CD4-positive, alpha-beta T cell treated with Interleukin-4 for 1 hour (primary cell): Measurements from ENCODE around the gene LIN7C.
A peak's percentile ranks its signal among the peaks of the same experiment; 100 is the strongest.
"Not testable (repeated sequence)": the region's sequence is repeated elsewhere in the genome, so short reads cannot be mapped to it uniquely, and the experiment has no call there.

Experiments
- DNase-seq, 2 donors: peaks; one replicate each; pipeline ENCODE4 v3.0.0-alpha.2; 2020 to 2022

Gene LIN7C

DNA sequence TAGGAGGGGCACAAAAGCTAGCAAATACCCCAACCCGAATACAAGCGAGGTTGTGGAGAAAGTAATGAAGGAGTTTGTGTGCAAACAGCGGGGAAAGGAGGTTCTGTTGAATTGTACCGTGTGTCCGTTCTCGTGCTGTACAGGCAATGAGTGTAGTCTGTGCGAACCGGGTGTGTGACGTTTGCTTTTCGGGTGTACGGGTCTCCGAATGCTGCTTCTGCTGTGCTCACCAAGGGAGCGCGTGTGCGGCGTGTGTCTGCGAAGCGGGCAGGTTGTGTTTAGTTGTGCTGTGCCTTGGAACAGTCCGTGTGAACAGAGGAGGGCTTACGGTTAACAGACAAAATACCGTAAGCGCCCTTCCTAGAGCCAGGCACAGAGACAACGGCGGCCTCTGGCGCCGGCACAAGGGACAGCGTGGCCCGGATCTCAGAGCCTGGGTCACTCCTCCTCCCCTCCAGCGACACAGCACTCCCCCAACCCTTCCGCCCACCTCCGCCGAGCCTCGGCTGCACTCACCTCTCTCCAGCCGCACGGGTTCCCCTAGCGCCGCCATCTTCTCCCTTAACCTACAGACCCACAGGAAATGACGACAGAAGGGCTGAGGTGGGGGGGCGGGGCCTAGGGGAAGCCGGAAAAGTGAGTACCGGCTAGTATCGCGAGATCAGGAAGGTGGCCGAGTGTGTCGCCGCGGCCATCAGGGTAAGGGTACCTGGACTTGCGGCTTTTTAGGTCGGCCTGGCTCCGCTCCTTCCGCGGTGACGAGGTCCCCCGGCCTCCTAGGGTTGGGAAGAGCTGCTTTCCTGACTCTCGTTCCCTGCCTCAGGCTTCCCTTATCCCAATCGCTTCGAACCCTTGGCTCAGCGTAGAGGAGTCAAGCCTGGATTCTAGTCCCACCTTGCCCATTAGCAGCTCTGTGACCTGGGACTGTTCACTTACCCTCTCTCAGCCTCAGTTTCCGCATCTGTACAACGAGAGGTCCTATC lies at the start of gene LIN7C:
LIN7C (minus strand) TSS at position 570 of the 983 bp plus-strand sequence; CDS start at position 553, 17 bp downstream.
- DNase-seq: peak; percentile 97 to 98

GRCh38 chr11:27555264-27555663 lies 48.7 kb upstream of the LIN7C start:
- DNase-seq: no peak

DNA sequence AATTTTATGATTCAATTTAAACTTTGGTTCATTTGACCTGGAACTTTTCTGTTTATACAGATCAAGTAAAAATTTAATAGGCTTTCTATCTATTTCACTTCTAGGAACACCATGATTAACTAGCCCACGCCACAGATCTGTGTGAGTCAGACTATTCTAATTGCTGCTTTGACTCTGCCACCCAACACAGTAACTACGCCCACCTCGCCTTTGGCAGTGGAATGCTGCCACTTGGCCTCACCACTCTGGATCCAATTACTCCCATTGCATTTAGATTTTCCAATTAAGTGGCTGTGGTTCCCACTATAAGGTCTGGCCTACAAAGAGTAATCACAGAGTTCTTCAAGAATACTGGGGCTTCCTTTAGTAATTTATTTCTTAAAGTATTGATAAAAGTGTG lies 46.6 kb upstream of the LIN7C start:
- no peak for DNase-seq

GRCh38 chr11:27552341-27552740 lies 45.8 kb upstream of the LIN7C start:
- DNase-seq: no peak

- DNase-seq: no peak
Observed at GRCh38 chr11:27551127-27551526, 44.6 kb upstream of the LIN7C start.

- DNase-seq: no peak
Observed at GRCh38 chr11:27545946-27546345, 39.4 kb upstream of the LIN7C start.

GRCh38 chr11:27545035-27545434 lies 38.5 kb upstream of the LIN7C start:
- DNase-seq: no peak

DNA sequence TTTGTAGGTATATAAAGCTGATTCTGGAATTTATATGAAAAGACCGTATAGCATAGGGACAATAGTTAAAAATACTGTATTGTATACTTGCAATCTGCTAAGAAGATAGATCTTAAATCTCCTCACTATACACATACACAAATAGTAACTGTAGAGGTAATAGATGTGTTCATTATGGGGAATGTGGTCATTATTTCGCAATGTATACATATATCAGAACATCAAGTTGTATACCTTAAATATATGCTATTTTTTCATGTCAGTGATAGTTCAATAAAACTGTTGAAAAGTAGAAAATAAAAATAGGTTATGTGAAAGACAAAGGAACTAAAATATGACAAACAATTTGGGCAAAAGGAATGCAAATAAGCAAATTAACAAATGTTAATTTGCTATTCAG lies 35.2 kb upstream of the LIN7C start:
- no peak for DNase-seq

GRCh38 chr11:27540051-27540450 lies 33.5 kb upstream of the LIN7C start:
- DNase-seq: no peak

- DNase-seq: no peak
Observed at GRCh38 chr11:27535103-27535502, 28.5 kb upstream of the LIN7C start.

DNA sequence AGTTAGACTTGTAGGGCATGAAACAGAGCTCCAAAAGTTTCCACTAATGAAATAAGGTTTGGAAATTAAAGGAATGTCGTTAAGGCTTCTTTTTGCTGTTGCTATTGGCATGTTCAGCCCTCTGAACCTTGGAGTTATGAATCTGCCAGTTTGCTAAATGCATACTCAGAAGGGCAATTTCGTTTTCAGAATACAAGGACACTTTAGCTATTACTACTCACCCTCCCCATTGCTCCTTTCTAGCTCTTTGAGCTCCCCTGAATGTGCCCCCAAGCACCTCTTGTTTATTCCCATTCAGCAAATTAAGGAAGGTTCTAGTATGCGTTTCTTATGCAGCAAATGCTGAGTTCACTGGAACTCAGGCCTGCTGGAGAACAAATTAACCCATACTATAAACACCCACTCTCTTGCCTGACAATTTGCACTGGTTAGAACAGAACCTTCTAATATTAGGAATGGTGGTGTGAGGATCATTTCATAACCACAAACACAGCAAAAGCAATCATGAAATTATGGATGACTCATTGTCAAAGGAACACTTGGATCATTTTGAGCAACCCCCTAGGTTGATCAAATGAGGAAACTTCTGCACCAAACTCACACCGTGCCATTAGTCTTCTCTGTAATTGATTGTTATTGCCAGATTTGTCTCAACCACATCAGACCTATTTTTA lies 26.2 kb upstream of the LIN7C start:
- DNase-seq: no peak

- DNase-seq: no peak
Observed at GRCh38 chr11:27528712-27529111, 22.1 kb upstream of the LIN7C start.

- no peak for DNase-seq
Observed at GRCh38 chr11:27526535-27526934, 20.0 kb upstream of the LIN7C start.

DNA sequence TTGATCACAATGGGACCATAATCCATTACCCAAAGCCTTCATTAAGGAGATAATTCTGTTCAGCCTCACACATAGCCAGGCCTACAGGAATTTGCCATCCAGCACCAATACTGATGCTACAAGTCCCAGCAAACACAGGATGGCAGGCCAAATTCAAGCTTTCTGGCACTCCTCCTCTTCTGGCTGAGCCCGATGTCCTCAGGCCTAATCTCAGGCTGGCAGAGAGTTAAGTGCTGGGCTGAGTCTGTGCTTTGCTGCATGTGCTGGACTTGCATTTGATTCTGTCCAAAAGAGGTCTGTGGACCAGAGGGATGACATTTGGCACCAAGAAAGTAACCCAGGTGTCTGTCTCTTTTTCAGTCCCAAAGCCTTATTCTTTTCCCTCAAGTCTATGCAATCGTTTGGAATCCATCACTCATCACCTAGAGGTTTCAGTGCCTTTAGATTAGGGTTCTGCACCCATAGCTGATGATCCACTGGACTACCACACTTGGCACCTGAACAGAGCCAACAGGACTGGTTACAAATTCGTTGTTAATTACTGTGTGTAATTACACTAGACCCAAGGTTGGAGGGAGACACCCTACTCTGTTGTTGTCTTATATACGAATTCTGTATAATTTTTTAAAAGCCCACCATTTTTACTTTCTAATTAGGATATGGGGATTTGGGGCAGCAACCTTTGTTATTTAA lies 19.4 kb upstream of the LIN7C start:
- no peak for DNase-seq

DNA sequence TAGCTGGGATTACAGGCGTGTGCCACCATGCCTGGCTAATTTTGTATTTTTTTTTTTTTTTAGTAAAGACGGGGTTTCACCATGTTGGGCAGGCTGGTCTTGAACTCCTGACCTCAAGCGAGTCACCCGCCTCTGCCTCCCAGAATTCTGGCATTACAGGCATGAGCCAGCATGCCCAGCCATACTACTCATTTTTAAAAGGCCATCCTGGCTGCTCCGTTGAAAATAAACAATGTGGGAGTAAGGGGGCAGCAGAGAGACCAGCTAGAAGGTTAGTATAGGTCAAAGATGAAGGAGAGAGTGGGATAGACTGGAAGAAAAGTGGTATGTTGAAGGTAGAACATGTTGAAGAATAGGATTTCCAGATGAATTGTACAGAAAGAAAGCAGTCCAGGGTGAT lies 17.6 kb upstream of the LIN7C start:
- no peak for DNase-seq

GRCh38 chr11:27520226-27520625 lies 13.7 kb upstream of the LIN7C start:
- no peak for DNase-seq

DNA sequence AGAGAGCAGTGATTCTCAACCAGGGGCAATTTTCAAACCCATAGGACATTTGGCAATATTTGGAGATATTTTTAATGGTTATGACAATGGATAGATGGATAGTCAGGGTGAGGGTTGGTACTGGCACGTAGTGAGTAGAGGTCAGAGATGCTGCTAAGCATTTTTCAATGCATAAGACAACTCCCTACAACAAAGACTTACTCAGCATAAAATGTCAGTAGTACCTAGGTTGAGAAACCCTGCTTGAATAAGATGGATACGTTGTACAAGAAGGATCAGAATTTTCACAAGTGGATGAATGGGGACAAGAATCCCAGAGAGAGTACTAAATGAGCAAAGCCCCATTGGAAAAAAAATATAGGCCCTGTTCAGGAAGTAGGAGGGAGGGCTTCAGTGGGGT lies 11.9 kb upstream of the LIN7C start:
- DNase-seq: no peak

- not testable (repeated sequence) for DNase-seq
Observed at GRCh38 chr11:27517490-27517889, 10.9 kb upstream of the LIN7C start.

DNA sequence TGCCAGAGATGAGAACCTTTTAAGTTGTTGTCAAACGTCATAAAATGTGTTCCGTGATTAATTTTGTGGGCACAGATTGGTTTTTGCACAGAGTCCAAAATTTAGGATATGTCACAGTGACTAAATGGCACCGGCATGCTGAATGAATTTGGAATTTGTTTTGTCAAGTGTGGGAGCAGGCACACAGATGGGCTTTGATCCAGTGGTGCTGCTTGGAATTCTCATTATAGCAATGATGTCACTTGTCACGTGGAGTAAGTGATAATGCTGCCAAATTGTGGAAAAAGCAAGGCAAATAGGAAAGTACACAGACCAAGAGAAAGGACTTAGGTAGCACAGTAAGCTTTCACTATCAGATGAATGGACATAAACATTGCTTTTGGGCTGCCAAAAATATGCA lies 8.0 kb upstream of the LIN7C start:
- DNase-seq: no peak

GRCh38 chr11:27514076-27514475 lies 7.5 kb upstream of the LIN7C start:
- DNase-seq: no peak

DNA sequence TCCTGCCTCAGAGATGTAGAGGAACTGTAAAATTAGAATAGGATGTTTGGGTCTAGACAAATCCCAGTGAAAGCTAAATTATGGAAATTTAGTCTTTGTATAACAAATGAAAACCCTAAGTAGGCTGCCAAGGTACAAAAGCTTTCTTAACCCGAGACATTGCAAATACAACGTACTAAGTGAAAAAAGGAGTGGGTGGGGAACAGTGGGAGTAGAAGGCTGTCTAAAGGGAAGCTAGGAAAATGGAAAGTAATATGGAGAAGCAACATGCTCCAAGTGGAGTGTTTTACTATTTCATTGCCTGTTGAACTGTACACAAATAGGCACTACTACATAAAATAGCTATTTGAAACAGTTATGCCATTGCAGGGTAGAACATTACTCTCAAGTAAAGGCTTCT lies 6.8 kb upstream of the LIN7C start:
- no peak for DNase-seq

DNA sequence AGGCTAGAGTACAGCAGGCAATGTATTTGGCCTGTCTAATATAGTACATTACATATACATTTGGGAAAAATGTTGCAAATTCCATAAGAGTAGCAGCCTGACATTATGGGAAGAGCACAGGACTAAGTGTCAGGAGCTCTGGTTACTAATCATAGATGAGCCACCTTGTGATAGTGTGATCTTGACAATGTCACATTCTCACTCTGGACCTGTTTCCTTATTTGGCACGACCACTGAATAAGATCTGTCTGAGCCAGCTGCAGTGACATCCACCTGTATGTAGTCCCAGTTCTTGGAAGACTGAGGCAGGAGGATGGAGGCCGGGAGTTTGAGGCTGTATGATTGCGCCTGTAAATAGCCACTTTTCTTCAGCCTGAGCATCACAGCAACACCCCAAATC lies 5.7 kb upstream of the LIN7C start:
- DNase-seq: no peak

GRCh38 chr11:27509908-27510307 lies 3.3 kb upstream of the LIN7C start:
- no peak for DNase-seq
